ENCODE results near the gene WFDC11.
"Not testable (repeated sequence)": the region's sequence is repeated elsewhere in the genome, so short reads cannot be mapped to it uniquely, and the experiment has no call there.

WFDC11 gene

GRCh38 chr20:45670139-45670538, at the start of gene WFDC11:
WFDC11 (minus strand) TSS chr20:45670239; CDS start chr20:45650600, 19,639 bp downstream.
- Mint-ChIP-seq H3K4me3 (no peak within 1 kb of the TSS), H3K4me1 (no peaks in the 10 kb centered on the region), H3K27ac (no peak within 1 kb of the TSS), H3K9me3 (no peaks in the 10 kb centered on the region), H3K36me3 (no peaks in the 10 kb centered on the region), H3K27me3 (peaks cover 18% of the 10 kb centered on the region)
- no peak for DNase-seq
- CTCF ChIA-PET: no interaction called here

- DNase-seq, CTCF ChIA-PET, H3K4me1 Mint-ChIP-seq, H3K4me3 Mint-ChIP-seq, H3K9me3 Mint-ChIP-seq, H3K27ac Mint-ChIP-seq, H3K36me3 Mint-ChIP-seq: not testable (repeated sequence)
- peaks cover 46% of the 10 kb centered on the region for H3K27me3 Mint-ChIP-seq
Measured at GRCh38 chr20:45716141-45716688, 46.2 kb upstream of the WFDC11 start.

GRCh38 chr20:45704969-45705637, 35.1 kb upstream of the WFDC11 start, which contains the start of gene WFDC10B:
WFDC10B (minus strand) TSS chr20:45705019; CDS start chr20:45685992, 19,027 bp downstream.
- Mint-ChIP-seq H3K9me3 (no peaks in the 10 kb centered on the region), H3K36me3 (no peaks in the 10 kb centered on the region), H3K27me3 (peaks cover 23% of the 10 kb centered on the region), H3K27ac (no peak within 1 kb of the TSS), H3K4me3 (no peak within 1 kb of the TSS), H3K4me1 (no peaks in the 10 kb centered on the region)
- DNase-seq: no peak
- CTCF ChIA-PET: no interaction called here

- H3K27ac Mint-ChIP-seq: no peak within 1 kb of the TSS
- CTCF ChIA-PET: no interaction called here
- H3K27me3 Mint-ChIP-seq: peaks cover 22% of the 10 kb centered on the region
- DNase-seq: no peak
- H3K4me1 Mint-ChIP-seq: no peaks in the 10 kb centered on the region
- H3K9me3 Mint-ChIP-seq: no peaks in the 10 kb centered on the region
- H3K36me3 Mint-ChIP-seq: no peaks in the 10 kb centered on the region
- H3K4me3 Mint-ChIP-seq: no peak within 1 kb of the TSS
Measured at GRCh38 chr20:45701873-45702272, 31.8 kb upstream of the WFDC11 start, which contains the start of gene WFDC13. WFDC13 (plus strand) TSS chr20:45702038; CDS start chr20:45702124, 86 bp downstream.

- H3K27ac Mint-ChIP-seq: no peak overlapping the region
- H3K4me3 Mint-ChIP-seq: no peak overlapping the region
- H3K9me3 Mint-ChIP-seq: no peaks in the 10 kb centered on the region
- CTCF ChIA-PET: no interaction called here
- DNase-seq: no peak
- peaks cover 19% of the 10 kb centered on the region for H3K27me3 Mint-ChIP-seq
- H3K4me1 Mint-ChIP-seq: no peaks in the 10 kb centered on the region
- H3K36me3 Mint-ChIP-seq: no peaks in the 10 kb centered on the region
Measured at GRCh38 chr20:45701104-45701503, 31.1 kb upstream of the WFDC11 start.

DNA sequence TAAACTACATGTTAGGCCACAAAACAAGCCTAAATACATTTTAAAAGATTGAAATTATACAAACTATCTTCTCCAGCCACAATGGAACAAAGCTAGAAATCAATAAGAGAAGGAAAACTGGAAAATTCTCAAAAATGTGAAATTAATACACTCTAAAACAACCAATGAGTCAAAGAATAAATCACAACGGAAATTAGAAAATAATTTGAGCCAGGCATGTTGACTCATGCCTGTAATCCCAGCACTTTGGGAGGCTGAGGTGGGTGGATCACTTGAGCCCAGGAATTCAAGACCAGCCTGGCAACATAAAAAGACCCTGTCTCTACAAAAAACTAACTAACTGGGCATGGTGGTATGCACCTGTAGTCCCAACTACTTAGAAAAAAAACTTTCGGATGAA, 25.5 kb upstream of the WFDC11 start:
- Mint-ChIP-seq H3K27ac (no peak overlapping the region), H3K9me3 (no peaks in the 10 kb centered on the region), H3K27me3 (peaks cover 3% of the 10 kb centered on the region), H3K4me1 (no peaks in the 10 kb centered on the region), H3K36me3 (no peaks in the 10 kb centered on the region), H3K4me3 (no peak overlapping the region)
- CTCF ChIA-PET: no interaction called here
- no peak for DNase-seq

- H3K4me1 Mint-ChIP-seq, H3K9me3 Mint-ChIP-seq, H3K27me3 Mint-ChIP-seq, DNase-seq, H3K36me3 Mint-ChIP-seq, H3K27ac Mint-ChIP-seq, H3K4me3 Mint-ChIP-seq: not testable (repeated sequence)
- CTCF ChIA-PET: interaction anchor here (0.6 kb wide), 1 partner anchor 1232 kb away, joined by 7 read pairs; no protein-coding TSS in a partner anchor
Measured at GRCh38 chr20:45693346-45693745, 23.3 kb upstream of the WFDC11 start.

GRCh38 chr20:45685896-45686295, 15.9 kb upstream of the WFDC11 start:
- CTCF ChIA-PET: no interaction called here
- Mint-ChIP-seq H3K27ac (no peak overlapping the region), H3K36me3 (no peaks in the 10 kb centered on the region), H3K27me3 (peaks cover 3% of the 10 kb centered on the region), H3K4me3 (no peak overlapping the region), H3K4me1 (no peaks in the 10 kb centered on the region), H3K9me3 (no peaks in the 10 kb centered on the region)
- DNase-seq: no peak

DNA sequence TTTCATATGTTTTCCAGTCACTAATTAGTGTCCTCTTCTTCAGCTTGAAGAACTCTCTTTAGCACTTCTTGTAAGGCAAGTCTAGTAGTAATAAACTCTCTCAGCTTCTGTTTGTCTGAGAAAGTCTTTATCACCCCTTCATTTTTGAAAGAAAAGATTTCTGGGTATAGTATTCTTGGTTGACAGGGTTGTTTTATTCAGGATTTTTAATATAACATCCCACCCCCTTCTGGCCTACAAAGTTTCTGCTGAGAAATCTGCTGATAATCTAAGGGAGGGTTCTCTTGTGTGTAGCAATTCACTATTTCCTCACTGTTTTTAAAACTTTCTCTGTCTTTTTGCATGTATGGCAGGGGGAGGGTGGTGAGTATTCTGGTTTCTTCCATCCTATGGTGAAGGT, 9.6 kb upstream of the WFDC11 start:
- CTCF ChIA-PET: no interaction called here
- H3K4me3 Mint-ChIP-seq: no peak overlapping the region
- H3K36me3 Mint-ChIP-seq: no peaks in the 10 kb centered on the region
- H3K27ac Mint-ChIP-seq: no peak overlapping the region
- peaks cover 3% of the 10 kb centered on the region for H3K27me3 Mint-ChIP-seq
- peaks cover 12% of the 10 kb centered on the region for H3K9me3 Mint-ChIP-seq
- no peak for DNase-seq
- no peaks in the 10 kb centered on the region for H3K4me1 Mint-ChIP-seq

DNA sequence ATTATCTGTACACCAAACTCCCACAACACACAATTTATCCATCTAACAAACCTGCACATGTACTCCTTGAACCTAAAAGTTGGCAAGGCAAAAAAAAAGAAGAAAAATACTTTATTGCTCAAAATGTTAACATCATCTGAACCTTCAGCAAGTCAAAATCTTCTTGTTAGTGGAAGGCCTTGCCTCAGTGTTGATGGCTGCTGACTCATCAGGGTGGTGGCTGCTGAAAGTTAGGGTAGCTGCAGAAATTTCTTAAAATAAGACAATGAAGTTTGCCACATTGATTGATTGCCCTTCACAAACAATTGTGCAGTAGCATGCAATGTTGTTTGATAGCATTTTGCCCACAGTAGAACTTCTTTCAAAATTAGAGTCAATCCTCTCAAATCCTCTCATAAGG, 2.7 kb upstream of the WFDC11 start:
- Mint-ChIP-seq H3K4me1 (no peaks in the 10 kb centered on the region), H3K27me3 (peaks cover 10% of the 10 kb centered on the region), H3K4me3 (no peak overlapping the region), H3K36me3 (no peaks in the 10 kb centered on the region), H3K27ac (no peak overlapping the region), H3K9me3 (no peaks in the 10 kb centered on the region)
- CTCF ChIA-PET: no interaction called here
- no peak for DNase-seq

- H3K27ac Mint-ChIP-seq, H3K36me3 Mint-ChIP-seq, H3K4me3 Mint-ChIP-seq, H3K9me3 Mint-ChIP-seq, H3K4me1 Mint-ChIP-seq, CTCF ChIA-PET, DNase-seq, H3K27me3 Mint-ChIP-seq: not testable (repeated sequence)
Measured at GRCh38 chr20:45657038-45657437, 13.0 kb downstream of the WFDC11 start.

GRCh38 chr20:45651726-45652125, 18.3 kb downstream of the WFDC11 start:
- H3K27ac Mint-ChIP-seq, DNase-seq, H3K9me3 Mint-ChIP-seq, H3K4me3 Mint-ChIP-seq, CTCF ChIA-PET, H3K4me1 Mint-ChIP-seq, H3K27me3 Mint-ChIP-seq, H3K36me3 Mint-ChIP-seq: not testable (repeated sequence)

DNA sequence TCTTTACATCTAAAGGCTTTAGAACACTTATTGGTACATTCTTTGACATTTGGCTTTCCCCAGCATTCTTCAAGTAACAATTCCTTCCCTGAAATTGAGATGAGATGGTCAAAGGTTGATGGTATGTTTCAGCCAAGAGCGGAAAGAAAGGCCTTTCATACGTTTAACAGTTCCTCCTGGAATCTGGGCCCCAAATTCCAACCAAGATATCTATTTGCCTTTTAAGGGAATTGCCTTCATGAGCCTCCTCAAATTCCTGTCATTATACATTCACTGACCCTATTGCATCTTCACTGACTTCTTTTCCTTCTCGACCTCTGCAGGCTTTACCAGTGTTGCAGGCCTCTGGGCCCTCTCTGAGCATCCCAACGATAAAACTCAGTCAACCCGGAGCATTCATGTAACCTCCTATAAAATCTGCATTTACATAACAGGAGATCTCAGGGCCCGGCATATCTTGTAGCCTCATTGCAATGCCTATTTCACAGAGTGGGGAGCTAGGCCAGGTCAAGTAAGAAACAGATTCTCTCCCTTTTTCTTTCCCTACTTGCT, 20.7 kb downstream of the WFDC11 start:
- no peaks in the 10 kb centered on the region for H3K4me1 Mint-ChIP-seq
- DNase-seq: no peak
- CTCF ChIA-PET: interaction anchor here (0.6 kb wide), 1 partner anchor 121 kb away, joined by 3 read pairs; no protein-coding TSS in a partner anchor
- H3K27me3 Mint-ChIP-seq: peaks cover 8% of the 10 kb centered on the region
- H3K4me3 Mint-ChIP-seq: no peak overlapping the region
- H3K36me3 Mint-ChIP-seq: no peaks in the 10 kb centered on the region
- H3K27ac Mint-ChIP-seq: no peak overlapping the region
- no peaks in the 10 kb centered on the region for H3K9me3 Mint-ChIP-seq

GRCh38 chr20:45647441-45648050, 22.5 kb downstream of the WFDC11 start:
- CTCF ChIA-PET: no interaction called here
- Mint-ChIP-seq H3K9me3 (no peaks in the 10 kb centered on the region), H3K27ac (no peak overlapping the region), H3K4me3 (no peak overlapping the region), H3K27me3 (peaks cover 7% of the 10 kb centered on the region), H3K4me1 (no peaks in the 10 kb centered on the region), H3K36me3 (no peaks in the 10 kb centered on the region)
- DNase-seq: no peak

DNA sequence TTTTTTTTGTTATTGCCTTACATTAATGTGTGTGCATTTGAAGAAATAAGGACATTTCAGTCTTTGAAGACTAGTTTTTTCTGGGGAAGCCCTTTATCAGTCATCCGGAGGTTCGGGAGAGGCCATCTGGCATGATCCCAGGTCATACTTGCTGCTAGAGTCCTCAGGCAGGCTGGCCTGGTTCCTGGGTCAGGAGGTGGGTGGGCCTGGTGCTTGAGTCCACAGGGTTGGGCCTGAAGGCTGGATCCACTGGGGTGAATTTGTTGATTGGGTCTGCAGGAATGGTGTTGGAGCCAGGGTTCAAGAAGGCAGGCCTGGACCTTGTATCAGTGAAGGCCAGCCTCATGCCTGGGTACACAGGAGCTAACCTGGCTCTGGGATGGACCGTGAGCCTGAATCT, 23.2 kb downstream of the WFDC11 start:
- Mint-ChIP-seq H3K27me3 (no peaks in the 10 kb centered on the region), H3K4me1 (no peaks in the 10 kb centered on the region), H3K27ac (no peak overlapping the region), H3K4me3 (no peak overlapping the region), H3K9me3 (no peaks in the 10 kb centered on the region), H3K36me3 (no peaks in the 10 kb centered on the region)
- no peak for DNase-seq
- CTCF ChIA-PET: no interaction called here

All from activated naive CD4-positive, alpha-beta T cell treated with anti-CD3 and anti-CD28 coated beads, Interleukin-2, amount 10 ng/mL, durations not matched to agents 7 days and 5 days (primary cell).